ENCODE measurements around the gene SCAF4.
"Not testable (repeated sequence)": the region's sequence is repeated elsewhere in the genome, so short reads cannot be mapped to it uniquely, and the experiment has no call there.

SCAF4 gene

GRCh38 chr21:31631881-31632280, 100.0 kb downstream of the SCAF4 start:
- DNase-seq = not testable (repeated sequence)

GRCh38 chr21:31629972-31630711, 101.8 kb downstream of the SCAF4 start:
- DNase-seq = peak; percentile 33

- no peak for DNase-seq
Observed at GRCh38 chr21:31624961-31625491, 106.9 kb downstream of the SCAF4 start.

DNA sequence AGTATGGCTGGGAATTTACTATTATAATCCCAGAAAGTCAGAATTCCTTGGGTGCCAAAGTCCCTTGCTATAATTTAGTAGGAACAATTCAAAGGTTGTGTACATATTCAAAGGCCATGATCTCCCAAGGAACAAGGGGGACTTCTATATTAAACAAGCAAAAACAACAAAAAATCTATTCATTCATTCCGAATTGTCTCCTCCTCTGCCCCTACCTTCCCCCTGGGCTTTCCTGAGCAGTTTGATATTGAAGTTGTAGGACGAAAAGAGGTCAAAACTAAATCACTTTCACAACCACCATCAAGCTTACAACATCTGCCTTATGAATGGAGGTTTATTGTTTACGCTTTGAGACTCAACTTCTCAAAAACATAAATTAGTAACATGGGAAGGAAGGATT, 107.7 kb downstream of the SCAF4 start:
- no peak for DNase-seq

- DNase-seq = no peak
Observed at GRCh38 chr21:31623664-31624063, 108.3 kb downstream of the SCAF4 start.

DNA sequence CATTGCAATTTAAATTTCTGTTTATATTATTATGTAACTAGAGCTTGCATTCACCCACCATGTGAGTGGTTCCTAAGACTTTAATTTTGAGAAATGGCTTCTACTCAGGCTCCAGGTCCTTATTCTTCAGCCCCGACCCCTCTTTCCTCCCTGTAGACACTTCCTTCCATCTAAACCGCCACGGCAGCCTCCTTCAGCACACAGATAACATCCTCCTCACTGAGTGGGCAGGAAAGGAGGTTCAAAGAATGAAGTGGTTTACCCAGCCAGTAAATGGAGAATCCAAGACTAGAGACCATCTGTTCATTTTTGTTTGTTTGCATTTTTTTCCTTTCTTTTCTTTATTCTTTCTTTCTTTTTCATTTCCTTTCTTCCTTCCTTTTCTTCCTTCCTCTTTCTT, 109.5 kb downstream of the SCAF4 start:
- DNase-seq = peak; percentile 31

All from NCI-H2171 treated with DMSO at 0.1 percent for 48 hours (cell line).